SK-N-SH (cell line): ENCODE results near the gene NPC1. TPM values are rescaled to one million over a fixed set of nuclear protein-coding genes. Genes with fewer than 3 reads are reported as not detected.
A peak's percentile ranks its signal among the peaks of the same experiment; 100 is the strongest.

Source experiments
- CTCF ChIA-PET: fragments of 300-600, 350-600 bp; formaldehyde crosslinking; extraction: SDS; loops from one replicate; lab custom pipeline; 2021; lab: Yijun Ruan, JAX
- POLR2A ChIA-PET: fragments of 350-600 bp; sonication (Branson Sonifier 250); formaldehyde crosslinking; extraction: SDS; loops from one replicate; lab custom pipeline; 2020; ENCODE audit warnings: antibody characterized with exemption, inconsistent platforms; lab: Yijun Ruan, JAX
- DNase-seq: peaks from one replicate; pipeline ENCODE4 v3.0.0; 2012
- H2AFZ ChIP-seq: fragments of 200-600 bp; sonication (generic); 2 replicates; pipeline ENCODE4 v1.8.1; 2016; ENCODE audit warnings: antibody characterized with exemption, mild to moderate bottlenecking, low read depth
- H3F3A ChIP-seq: fragments of 200-600 bp; sonication (generic); replicated peaks from 2 replicates; pipeline ENCODE3; 2016; ENCODE audit warnings: antibody characterized with exemption, mild to moderate bottlenecking; ENCODE audit not compliant: insufficient read depth
- H3K27ac ChIP-seq, 2 experiments: fragments of 200-500 bp in 1 of 2; fragments of 200-600 bp in 1 of 2; sonication (Bioruptor generic) in 1 of 2; sonication (generic), shearing (Covaris generic) in 1 of 2; 2 replicates each; pipeline versions ENCODE4 v1.5.1 to v1.6.1; 2014 to 2016; ENCODE audit warnings: low read depth in 2 of 2, inconsistent platforms in 1 of 2, low read length in 1 of 2, mild to moderate bottlenecking in 1 of 2, mixed read lengths in 1 of 2
- H3K27me3 ChIP-seq: fragments of 200-600 bp; sonication (generic), shearing (Covaris generic); 2 replicates; pipeline ENCODE4 v1.6.1; 2016; ENCODE audit warnings: mixed run types; ENCODE audit not compliant: insufficient read depth
- H3K36me3 ChIP-seq, 2 experiments: fragments of 200-500 bp in 1 of 2; fragments of 200-600 bp in 1 of 2; sonication (Bioruptor generic) in 1 of 2; sonication (generic) in 1 of 2; replicated peaks in 1 of 2; 2 replicates each; pipeline versions ENCODE3 to v1.5.1; 2014 to 2016; ENCODE audit warnings: low read length in 1 of 2, mild to moderate bottlenecking in 1 of 2; ENCODE audit not compliant: insufficient read depth in 2 of 2, control insufficient read depth in 1 of 2
- H3K4me1 ChIP-seq, 2 experiments: fragments of 200-500 bp in 1 of 2; fragments of 200-600 bp in 1 of 2; sonication (Bioruptor generic) in 1 of 2; sonication (generic), shearing (Covaris generic) in 1 of 2; 2 replicates each; pipeline versions ENCODE4 v1.5.1 to v1.6.1; 2014 to 2016; ENCODE audit warnings: low read depth in 1 of 2, low read length in 1 of 2, mixed run types in 1 of 2; ENCODE audit not compliant: insufficient read depth in 2 of 2, control insufficient read depth in 1 of 2
- H3K4me2 ChIP-seq: fragments of 200-600 bp; sonication (generic), shearing (Covaris generic); 2 replicates; pipeline ENCODE4 v1.6.1; 2017; ENCODE audit warnings: mixed run types
- H3K4me3 ChIP-seq, 2 experiments: fragments of 200-500 bp in 1 of 2; fragments of 200-600 bp in 1 of 2; sonication (Bioruptor generic) in 1 of 2; sonication (generic), shearing (Covaris generic) in 1 of 2; 2 replicates each; pipeline versions ENCODE4 v1.5.1 to v1.8.1; 2014 to 2016; ENCODE audit warnings: low read depth in 2 of 2, inconsistent platforms in 1 of 2, low read length in 1 of 2, mild to moderate bottlenecking in 1 of 2, mixed read lengths in 1 of 2, moderate library complexity in 1 of 2
- H3K79me2 ChIP-seq: fragments of 200-600 bp; sonication (generic); 2 replicates; pipeline ENCODE4 v1.8.1; 2017; ENCODE audit warnings: mild to moderate bottlenecking; ENCODE audit not compliant: insufficient read depth
- H3K9ac ChIP-seq: fragments of 200-600 bp; sonication (generic); 2 replicates; pipeline ENCODE4 v1.6.1; 2017; ENCODE audit warnings: mixed run types
- H3K9me2 ChIP-seq: fragments of 200-600 bp; sonication (generic); 2 replicates; pipeline ENCODE4 v1.6.1; 2017; ENCODE audit warnings: mixed run types
- H3K9me3 ChIP-seq: fragments of 200-600 bp; sonication (generic); 2 replicates; pipeline ENCODE4 v1.6.1; 2017; ENCODE audit warnings: mixed run types, mild to moderate bottlenecking, moderate library complexity
- H4K20me1 ChIP-seq: fragments of 200-600 bp; sonication (generic); 2 replicates; pipeline ENCODE4 v1.6.1; 2017; ENCODE audit warnings: mild to moderate bottlenecking, mixed run types; ENCODE audit not compliant: insufficient read depth
- EP300 ChIP-seq, 2 experiments: IDR thresholded peaks; 2 replicates each; pipeline versions ENCODE4 v1.4.0 to v1.6.1; 2012; ENCODE audit warnings: borderline replicate concordance in 1 of 2, low read depth in 1 of 2, low read length in 1 of 2
- FOSL2 ChIP-seq: IDR thresholded peaks from 2 replicates; pipeline ENCODE4 v1.4.0; 2012; ENCODE audit warnings: low read depth, mild to moderate bottlenecking, moderate library complexity, borderline replicate concordance
- FOXJ3 ChIP-seq: sonication (generic); formaldehyde crosslinking; IDR thresholded peaks from 2 replicates; pipeline ENCODE4 v1.5.1; 2020; ENCODE audit warnings: mild to moderate bottlenecking, missing genetic modification reagents
- FOXM1 ChIP-seq: IDR thresholded peaks from 2 replicates; pipeline ENCODE4 v1.4.0; 2012; ENCODE audit warnings: low read depth, mild to moderate bottlenecking
- GABPA ChIP-seq: IDR thresholded peaks from 2 replicates; pipeline ENCODE4 v1.4.0; 2012; ENCODE audit warnings: low read depth, mild to moderate bottlenecking
- JUND ChIP-seq: IDR thresholded peaks from 2 replicates; pipeline ENCODE4 v1.4.0; 2012
- MEF2A ChIP-seq: IDR thresholded peaks from 2 replicates; pipeline ENCODE4 v1.4.0; 2012; ENCODE audit warnings: low read depth, borderline replicate concordance
- MXI1 ChIP-seq: IDR thresholded peaks from 2 replicates; pipeline ENCODE4 v1.6.1; 2012; ENCODE audit warnings: mild to moderate bottlenecking, low read depth, low read length, improper control_type of control experiment
- NFIC ChIP-seq: IDR thresholded peaks from 2 replicates; pipeline ENCODE4 v1.4.0; 2012; ENCODE audit warnings: borderline replicate concordance
- NRF1 ChIP-seq: IDR thresholded peaks from 2 replicates; pipeline ENCODE4 v1.6.1; 2012; ENCODE audit warnings: low read depth, mild to moderate bottlenecking, low read length
- POLR2AphosphoS5 ChIP-seq: IDR thresholded peaks from 2 replicates; pipeline ENCODE4 v1.6.1; 2012; ENCODE audit warnings: low read depth, low read length
- RFX5 ChIP-seq: IDR thresholded peaks from 2 replicates; pipeline ENCODE4 v1.6.1; 2012; ENCODE audit warnings: mild to moderate bottlenecking, improper control_type of control experiment, low read length
- SMC3 ChIP-seq: IDR thresholded peaks from 2 replicates; pipeline ENCODE4 v1.6.1; 2012; ENCODE audit warnings: low read depth, low read length, improper control_type of control experiment
- TCF12 ChIP-seq: IDR thresholded peaks from 2 replicates; pipeline ENCODE4 v1.4.0; 2012
- TEAD4 ChIP-seq: IDR thresholded peaks from 2 replicates; pipeline ENCODE4 v1.4.0; 2012; ENCODE audit warnings: mild to moderate bottlenecking, borderline replicate concordance; ENCODE audit not compliant: insufficient read depth
- WGBS: methylation state at CpG from one replicate; pipeline ENCODE4 v1.1.6; 2017; ENCODE audit warnings: low lambda C conversion rate; 5-methylcytosine and 5-hydroxymethylcytosine counted together
- polyA plus RNA-seq, 3 experiments: library from polyadenylated mRNA; depleted of rRNA; stranded (reverse); fragments of >200 nt; gene quantifications; 2 replicates each; pipeline ENCODE4 v1.2.3, GENCODE V29; 2012
- TF ChIP-seq, protein P1 (sequence below): IDR thresholded peaks from 2 replicates; pipeline ENCODE4 v1.4.0; 2012; ENCODE audit warnings: low read depth, borderline replicate concordance
- TF ChIP-seq, protein P2 (sequence below): fragments of 200-600 bp; sonication (generic); IDR thresholded peaks from 2 replicates; pipeline ENCODE4 v1.6.1; 2017; ENCODE audit warnings: antibody characterized with exemption, mild to moderate bottlenecking, moderate library complexity
- TF ChIP-seq, protein P3 (sequence below): IDR thresholded peaks from 2 replicates; pipeline ENCODE4; 2012

The NPC1 gene
- polyA plus RNA-seq, 1 of the 3 experiments (the other 2 are of a cell fraction) = 23.9 TPM

DNA sequence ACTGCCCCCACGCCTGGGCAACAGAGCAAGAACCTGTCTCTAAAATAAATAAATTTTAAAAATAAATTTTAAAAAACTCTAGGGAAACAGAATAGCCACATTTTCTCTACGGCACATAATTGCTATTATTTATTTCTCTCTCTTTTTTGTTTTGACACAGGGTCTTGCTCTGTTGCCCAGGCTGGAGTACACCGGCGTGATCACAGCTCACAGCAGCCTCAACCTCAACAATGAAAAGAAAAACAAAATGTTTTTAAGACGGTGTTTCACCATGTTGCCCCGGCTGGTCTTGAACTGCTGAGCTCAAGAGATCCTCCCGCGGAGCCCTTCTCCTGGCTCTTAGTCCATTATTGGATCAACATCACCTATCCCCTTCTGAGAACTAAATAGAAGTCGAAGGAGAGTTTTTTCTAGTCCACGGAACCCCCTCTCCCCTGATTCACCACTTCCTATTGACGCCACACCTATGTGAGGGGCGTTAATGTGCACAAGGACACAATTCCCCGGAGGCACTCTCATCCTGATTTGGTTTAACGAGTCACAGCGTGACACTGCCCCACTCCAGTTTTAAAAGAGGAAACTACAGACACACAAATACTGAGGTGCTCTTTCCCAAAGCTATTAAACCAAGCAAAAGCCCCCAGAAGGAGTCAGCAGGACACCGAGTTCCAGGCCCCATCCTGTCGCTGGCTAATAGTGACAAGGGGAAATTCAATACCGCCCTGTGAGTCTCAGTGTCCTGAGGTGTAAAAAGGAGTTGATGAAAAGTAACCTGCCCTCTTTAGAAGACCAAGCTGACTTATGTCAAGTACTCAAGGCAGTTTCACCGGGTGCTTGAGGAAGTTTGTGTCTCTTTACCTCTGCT, 1.1 kb downstream of the NPC1 start:
- no peaks in the 10 kb centered on the region for H3K27me3 ChIP-seq
- peaks cover 0 to 9% of the 10 kb centered on the region in 2 experiments; a peak in 1 of 4 replicates for H3K4me1 ChIP-seq
- 0 out of 2 replicates have a peak, but pooled peaks cover 5% of the 10 kb centered on the region for H4K20me1 ChIP-seq
- H3K79me2 ChIP-seq = peaks cover 49% of the 10 kb centered on the region
- H2AFZ ChIP-seq = peak overlapping the region; percentile 81; the same call in 1 of the 2 replicates
- DNase-seq = peak; percentile 25
- no peaks in the 10 kb centered on the region for H3K9me2 ChIP-seq
- H3K4me2 ChIP-seq = peak overlapping the region; percentile 93
- POLR2A ChIA-PET = no interaction called here
- peak overlapping the region in 1 of 2 experiments; percentile 99; a peak in 1 of 4 replicates for H3K27ac ChIP-seq
- H3F3A ChIP-seq = peaks cover 15% of the 10 kb centered on the region
- peak overlapping the region; percentile 96 for H3K9ac ChIP-seq
- H3K9me3 ChIP-seq = no peaks in the 10 kb centered on the region
- TF ChIP-seq, protein P1, sequence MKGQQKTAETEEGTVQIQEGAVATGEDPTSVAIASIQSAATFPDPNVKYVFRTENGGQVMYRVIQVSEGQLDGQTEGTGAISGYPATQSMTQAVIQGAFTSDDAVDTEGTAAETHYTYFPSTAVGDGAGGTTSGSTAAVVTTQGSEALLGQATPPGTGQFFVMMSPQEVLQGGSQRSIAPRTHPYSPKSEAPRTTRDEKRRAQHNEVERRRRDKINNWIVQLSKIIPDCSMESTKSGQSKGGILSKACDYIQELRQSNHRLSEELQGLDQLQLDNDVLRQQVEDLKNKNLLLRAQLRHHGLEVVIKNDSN = no peak
- TF ChIP-seq EP300 (IDR thresholded peaks at IDR 0.05; ENCODE audit: borderline replicate concordance in 1 of 2, low read depth in 1 of 2, low read length in 1 of 2) = no peak
- TF ChIP-seq, protein P2, sequence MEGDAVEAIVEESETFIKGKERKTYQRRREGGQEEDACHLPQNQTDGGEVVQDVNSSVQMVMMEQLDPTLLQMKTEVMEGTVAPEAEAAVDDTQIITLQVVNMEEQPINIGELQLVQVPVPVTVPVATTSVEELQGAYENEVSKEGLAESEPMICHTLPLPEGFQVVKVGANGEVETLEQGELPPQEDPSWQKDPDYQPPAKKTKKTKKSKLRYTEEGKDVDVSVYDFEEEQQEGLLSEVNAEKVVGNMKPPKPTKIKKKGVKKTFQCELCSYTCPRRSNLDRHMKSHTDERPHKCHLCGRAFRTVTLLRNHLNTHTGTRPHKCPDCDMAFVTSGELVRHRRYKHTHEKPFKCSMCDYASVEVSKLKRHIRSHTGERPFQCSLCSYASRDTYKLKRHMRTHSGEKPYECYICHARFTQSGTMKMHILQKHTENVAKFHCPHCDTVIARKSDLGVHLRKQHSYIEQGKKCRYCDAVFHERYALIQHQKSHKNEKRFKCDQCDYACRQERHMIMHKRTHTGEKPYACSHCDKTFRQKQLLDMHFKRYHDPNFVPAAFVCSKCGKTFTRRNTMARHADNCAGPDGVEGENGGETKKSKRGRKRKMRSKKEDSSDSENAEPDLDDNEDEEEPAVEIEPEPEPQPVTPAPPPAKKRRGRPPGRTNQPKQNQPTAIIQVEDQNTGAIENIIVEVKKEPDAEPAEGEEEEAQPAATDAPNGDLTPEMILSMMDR = no peak
- no peak for TF ChIP-seq SMC3
- no peak for TF ChIP-seq FOXJ3
- TF ChIP-seq FOSL2 = no peak
- no peak for TF ChIP-seq RFX5
- no peak for TF ChIP-seq GABPA
- TF ChIP-seq MXI1 = no peak
- TF ChIP-seq TEAD4 = no peak
- TF ChIP-seq JUND = no peak
- no peak for TF ChIP-seq POLR2AphosphoS5
- no peak for TF ChIP-seq TCF12
- TF ChIP-seq MEF2A = no peak
- no peak for TF ChIP-seq NRF1
- no peak for TF ChIP-seq FOXM1
- TF ChIP-seq, protein P3, sequence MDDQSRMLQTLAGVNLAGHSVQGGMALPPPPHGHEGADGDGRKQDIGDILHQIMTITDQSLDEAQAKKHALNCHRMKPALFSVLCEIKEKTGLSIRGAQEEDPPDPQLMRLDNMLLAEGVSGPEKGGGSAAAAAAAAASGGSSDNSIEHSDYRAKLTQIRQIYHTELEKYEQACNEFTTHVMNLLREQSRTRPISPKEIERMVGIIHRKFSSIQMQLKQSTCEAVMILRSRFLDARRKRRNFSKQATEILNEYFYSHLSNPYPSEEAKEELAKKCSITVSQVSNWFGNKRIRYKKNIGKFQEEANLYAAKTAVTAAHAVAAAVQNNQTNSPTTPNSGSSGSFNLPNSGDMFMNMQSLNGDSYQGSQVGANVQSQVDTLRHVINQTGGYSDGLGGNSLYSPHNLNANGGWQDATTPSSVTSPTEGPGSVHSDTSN = no peak
- TF ChIP-seq NFIC = no peak
- TF ChIP-seq, all 33 proteins: peak for 0
- CTCF ChIA-PET = interaction anchor here (1.5 to 3.5 kb wide), 4 partner anchors 13 to 333 kb away, joined by 4 to 13 read pairs (median 4); no protein-coding TSS in a partner anchor
- Histone ChIP-seq H3K4me3 (peak overlapping the region; percentile 81 to 83), H3K36me3 (no peaks in the 10 kb centered on the region)
- 55% methylated on average over 19 of the region's 19 CpGs for WGBS
